ENCODE measurements around the gene IRF4. TPM values are rescaled to one million over a fixed set of nuclear protein-coding genes. Genes with fewer than 3 reads are reported as not detected.

IRF4 gene
- total RNA-seq, 2 experiments from 2014 or later = 94.2 to 95.1 TPM

- POLR2A ChIA-PET = no interaction called here
- DNase-seq (peak; percentile 21), ATAC-seq (ENCODE audit: low read depth) (no peak)
- Mint-ChIP-seq H3K36me3 (peaks cover 2% of the 10 kb centered on the region), H3K27ac (peak overlapping the region; percentile 94), H3K4me1 (peaks cover 40% of the 10 kb centered on the region), H3K27me3 (no peaks in the 10 kb centered on the region), H3K4me3 (peak overlapping the region; percentile 63), H3K9me3 (no peaks in the 10 kb centered on the region)
Measured at GRCh38 chr6:448296-449056, 56.9 kb downstream of the IRF4 start.

GRCh38 chr6:449057-449430, 57.5 kb downstream of the IRF4 start:
- POLR2A ChIA-PET = interaction anchor here (0.6 to 1.3 kb wide), 2 partner anchors 23 to 25 kb away, joined by 3 to 4 read pairs; no protein-coding TSS in a partner anchor
- H3K9me3 Mint-ChIP-seq = no peaks in the 10 kb centered on the region
- peak overlapping the region; percentile 30 for H3K27ac Mint-ChIP-seq
- ATAC-seq (ENCODE audit: low read depth) (no peak), DNase-seq (peak; percentile 21)
- no peaks in the 10 kb centered on the region for H3K27me3 Mint-ChIP-seq
- no peak overlapping the region for H3K4me3 Mint-ChIP-seq
- H3K36me3 Mint-ChIP-seq = peaks cover 2% of the 10 kb centered on the region
- H3K4me1 Mint-ChIP-seq = peaks cover 42% of the 10 kb centered on the region

- no peak overlapping the region for H3K4me3 Mint-ChIP-seq
- no peaks in the 10 kb centered on the region for H3K27me3 Mint-ChIP-seq
- H3K36me3 Mint-ChIP-seq = peaks cover 2% of the 10 kb centered on the region
- ATAC-seq (ENCODE audit: low read depth) = no peak
- no peak for DNase-seq
- H3K4me1 Mint-ChIP-seq = peaks cover 38% of the 10 kb centered on the region
- H3K9me3 Mint-ChIP-seq = no peaks in the 10 kb centered on the region
- H3K27ac Mint-ChIP-seq = peak overlapping the region; percentile 30
- POLR2A ChIA-PET = interaction anchor here (0.6 to 1.3 kb wide), 4 partner anchors 19 to 50 kb away, joined by 3 to 4 read pairs (median 3); no protein-coding TSS in a partner anchor
Measured at GRCh38 chr6:449486-450419, 58.2 kb downstream of the IRF4 start.

GRCh38 chr6:451336-451735, 59.8 kb downstream of the IRF4 start:
- no peak overlapping the region for H3K4me3 Mint-ChIP-seq
- no peaks in the 10 kb centered on the region for H3K9me3 Mint-ChIP-seq
- H3K4me1 Mint-ChIP-seq = peaks cover 30% of the 10 kb centered on the region
- H3K27ac Mint-ChIP-seq = no peak overlapping the region
- H3K27me3 Mint-ChIP-seq = no peaks in the 10 kb centered on the region
- POLR2A ChIA-PET = interaction anchor here (1.2 kb wide), 1 partner anchor 24 kb away, joined by 5 read pairs; no protein-coding TSS in a partner anchor
- DNase-seq = no peak
- no peak for ATAC-seq (ENCODE audit: low read depth)
- H3K36me3 Mint-ChIP-seq = peaks cover 2% of the 10 kb centered on the region

- POLR2A ChIA-PET = no interaction called here
- ATAC-seq (ENCODE audit: low read depth) = no peak
- DNase-seq = no peak
Measured at GRCh38 chr6:451847-452246, 60.3 kb downstream of the IRF4 start.

GRCh38 chr6:452301-453067, 60.9 kb downstream of the IRF4 start:
- Mint-ChIP-seq H3K4me1 (peaks cover 27% of the 10 kb centered on the region), H3K9me3 (peaks cover 5% of the 10 kb centered on the region), H3K27ac (no peak overlapping the region), H3K4me3 (no peak overlapping the region), H3K27me3 (no peaks in the 10 kb centered on the region), H3K36me3 (peaks cover 7% of the 10 kb centered on the region)
- POLR2A ChIA-PET = no interaction called here
- ATAC-seq (ENCODE audit: low read depth) (no peak), DNase-seq (peak; percentile 26)

More at GRCh38 chr6:451847-452246, 60.3 kb downstream of the IRF4 start:
- Mint-ChIP-seq H3K27me3 (no peaks in the 10 kb centered on the region), H3K27ac (no peak overlapping the region), H3K9me3 (no peaks in the 10 kb centered on the region), H3K4me1 (peaks cover 25% of the 10 kb centered on the region), H3K36me3 (peaks cover 2% of the 10 kb centered on the region), H3K4me3 (no peak overlapping the region)

- no peak for ATAC-seq (ENCODE audit: low read depth)
- Mint-ChIP-seq H3K9me3 (peaks cover 7% of the 10 kb centered on the region), H3K27ac (no peak overlapping the region), H3K36me3 (peaks cover 13% of the 10 kb centered on the region), H3K27me3 (no peaks in the 10 kb centered on the region), H3K4me1 (peaks cover 21% of the 10 kb centered on the region), H3K4me3 (no peak overlapping the region)
- POLR2A ChIA-PET = no interaction called here
- DNase-seq = peak; percentile 22
Measured at GRCh38 chr6:453152-453551, 61.6 kb downstream of the IRF4 start.

GRCh38 chr6:454148-454991, 62.8 kb downstream of the IRF4 start:
- peaks cover 15% of the 10 kb centered on the region for H3K4me1 Mint-ChIP-seq
- POLR2A ChIA-PET = interaction anchor here (1.0 to 1.4 kb wide), 7 partner anchors 8 to 35 kb away, joined by 3 to 6 read pairs (median 4); no protein-coding TSS in a partner anchor
- no peak for ATAC-seq (ENCODE audit: low read depth)
- H3K4me3 Mint-ChIP-seq = peak overlapping the region; percentile 78
- peak overlapping the region; percentile 83 for H3K27ac Mint-ChIP-seq
- peaks cover 9% of the 10 kb centered on the region for H3K9me3 Mint-ChIP-seq
- no peak for DNase-seq
- H3K27me3 Mint-ChIP-seq = no peaks in the 10 kb centered on the region
- peaks cover 14% of the 10 kb centered on the region for H3K36me3 Mint-ChIP-seq

GRCh38 chr6:455006-455585, 63.5 kb downstream of the IRF4 start:
- Mint-ChIP-seq H3K36me3 (peaks cover 13% of the 10 kb centered on the region), H3K27ac (peak overlapping the region; percentile 83), H3K4me3 (peak overlapping the region; percentile 78), H3K4me1 (peaks cover 18% of the 10 kb centered on the region), H3K9me3 (peaks cover 9% of the 10 kb centered on the region), H3K27me3 (no peaks in the 10 kb centered on the region)
- ATAC-seq (ENCODE audit: low read depth) (peak; percentile 81), DNase-seq (peak; percentile 39)
- POLR2A ChIA-PET = interaction anchor here (1.0 to 1.4 kb wide), 7 partner anchors 9 to 34 kb away, joined by 3 to 6 read pairs (median 4); no protein-coding TSS in a partner anchor

- Mint-ChIP-seq H3K9me3 (peaks cover 9% of the 10 kb centered on the region), H3K4me3 (peak overlapping the region; percentile 55), H3K36me3 (peaks cover 13% of the 10 kb centered on the region), H3K27me3 (no peaks in the 10 kb centered on the region), H3K4me1 (peaks cover 22% of the 10 kb centered on the region), H3K27ac (peak overlapping the region; percentile 70)
- POLR2A ChIA-PET = interaction anchor here (1.0 kb wide), 1 partner anchor 64 kb away, joined by 3 read pairs; no protein-coding TSS in a partner anchor
- peak; percentile 23 for DNase-seq
- ATAC-seq (ENCODE audit: low read depth) = no peak
Measured at GRCh38 chr6:455835-456234, 64.3 kb downstream of the IRF4 start.

- H3K27ac Mint-ChIP-seq = no peak overlapping the region
- peaks cover 24% of the 10 kb centered on the region for H3K4me1 Mint-ChIP-seq
- POLR2A ChIA-PET = interaction anchor here (1.0 kb wide), 1 partner anchor 64 kb away, joined by 3 read pairs; no protein-coding TSS in a partner anchor
- H3K4me3 Mint-ChIP-seq = no peak overlapping the region
- no peaks in the 10 kb centered on the region for H3K27me3 Mint-ChIP-seq
- H3K36me3 Mint-ChIP-seq = peaks cover 13% of the 10 kb centered on the region
- H3K9me3 Mint-ChIP-seq = peaks cover 9% of the 10 kb centered on the region
- DNase-seq (no peak), ATAC-seq (ENCODE audit: low read depth) (no peak)
Measured at GRCh38 chr6:456358-456867, 64.9 kb downstream of the IRF4 start.
